Stimulated activated CD8-positive, alpha-beta memory T cell treated with anti-CD3 and anti-CD28 coated beads, Interleukin-7, amount 100 ng/mL, for 1 hour (primary cell): ENCODE results near the gene ADAM17.
"Not testable (repeated sequence)": the region's sequence is repeated elsewhere in the genome, so short reads cannot be mapped to it uniquely, and the experiment has no call there.

Experiments used
- DNase-seq, 2 donors: peaks; one replicate each; pipeline ENCODE4 v3.0.0-alpha.2; 2020; ENCODE audit warnings: low read depth in 2 of 2

Gene ADAM17

DNA sequence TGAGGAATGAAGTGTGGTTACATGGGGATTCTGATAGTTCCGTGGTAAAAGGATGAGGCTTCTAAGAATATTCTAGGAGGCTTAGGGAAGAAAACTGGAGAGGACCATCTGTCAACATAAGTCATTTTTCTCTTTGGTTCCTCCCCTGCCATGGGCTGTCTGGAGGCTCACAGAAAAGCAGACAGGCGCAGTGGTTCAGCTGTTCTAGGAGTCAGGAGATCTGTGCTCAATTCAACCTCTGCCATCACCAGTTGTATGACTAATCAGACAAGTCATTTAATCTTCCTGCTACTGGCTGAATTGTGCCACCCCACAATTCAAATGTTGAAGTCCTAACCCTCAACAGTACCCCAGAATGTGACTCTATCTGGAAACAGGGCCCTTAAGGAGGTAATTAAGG lies 36.4 kb downstream of the ADAM17 start:
- no peak for DNase-seq

DNA sequence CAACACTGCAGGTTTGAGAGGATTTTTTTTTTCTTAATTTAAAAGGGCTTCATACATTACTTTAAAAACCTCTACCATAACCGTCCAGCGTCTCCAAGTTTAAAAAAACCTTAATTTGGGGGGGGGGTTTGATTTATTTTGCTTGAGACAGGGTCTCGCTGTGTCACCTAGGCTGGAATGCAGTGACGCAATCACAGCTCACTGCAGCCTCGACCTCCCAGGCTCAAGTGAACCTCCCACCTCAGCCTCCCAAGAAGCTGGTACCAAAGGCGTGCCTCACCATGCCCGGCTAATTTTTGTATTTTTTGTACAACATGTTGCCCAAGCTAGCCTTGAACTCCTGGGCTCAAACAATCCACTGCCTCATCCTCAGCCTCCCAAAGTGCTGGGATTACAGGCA lies 36.9 kb downstream of the ADAM17 start:
- no peak for DNase-seq

DNA sequence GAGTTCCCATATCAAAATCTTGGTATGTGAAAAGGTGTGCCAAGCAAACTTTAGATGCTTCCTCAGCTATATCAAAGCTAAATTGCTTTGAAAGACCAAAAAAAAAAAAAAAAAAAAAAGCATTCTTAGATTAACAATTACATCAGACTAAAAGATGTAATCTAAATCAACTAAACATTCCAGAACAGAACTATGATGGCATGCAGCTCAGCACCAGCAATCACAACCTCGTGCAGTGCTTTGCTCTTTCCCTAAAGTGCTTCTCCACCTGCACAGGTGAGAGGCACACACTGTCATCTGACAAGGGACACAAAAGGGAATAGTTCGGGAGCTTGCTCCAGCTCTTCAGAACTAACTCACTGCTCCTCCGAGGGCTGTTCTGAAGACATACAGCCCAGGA lies 37.5 kb downstream of the ADAM17 start:
- no peak for DNase-seq

DNA sequence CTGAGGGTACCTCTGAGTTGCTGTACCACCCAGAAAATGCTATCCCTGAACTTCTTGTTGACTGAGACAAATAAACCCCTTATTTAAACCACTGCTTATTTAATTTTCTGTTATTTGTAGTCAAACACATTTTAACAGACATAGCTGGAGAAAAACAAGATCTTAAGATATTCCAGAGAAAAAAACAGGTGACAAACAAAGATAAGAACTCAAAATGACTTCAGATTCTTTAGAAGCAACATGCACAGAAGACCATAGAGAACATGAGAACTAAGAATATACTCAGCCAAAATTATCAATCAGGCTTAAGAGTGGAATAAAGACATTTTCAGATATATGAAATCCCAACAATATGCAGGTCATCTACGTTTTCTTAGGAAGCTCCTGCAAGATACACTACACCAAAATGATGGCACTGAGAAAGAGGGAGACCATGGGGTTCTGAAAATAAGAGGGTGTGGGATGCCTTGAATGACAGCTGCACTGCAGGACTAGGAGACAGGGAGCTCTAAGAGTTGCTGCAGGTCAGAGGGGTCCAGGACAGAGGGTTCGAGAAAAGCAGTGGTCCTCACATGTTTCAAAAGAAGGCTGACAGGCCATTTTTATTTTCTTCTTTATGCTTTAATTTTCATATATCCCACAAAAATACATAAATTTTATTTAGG lies 38.4 kb downstream of the ADAM17 start:
- no peak for DNase-seq

DNA sequence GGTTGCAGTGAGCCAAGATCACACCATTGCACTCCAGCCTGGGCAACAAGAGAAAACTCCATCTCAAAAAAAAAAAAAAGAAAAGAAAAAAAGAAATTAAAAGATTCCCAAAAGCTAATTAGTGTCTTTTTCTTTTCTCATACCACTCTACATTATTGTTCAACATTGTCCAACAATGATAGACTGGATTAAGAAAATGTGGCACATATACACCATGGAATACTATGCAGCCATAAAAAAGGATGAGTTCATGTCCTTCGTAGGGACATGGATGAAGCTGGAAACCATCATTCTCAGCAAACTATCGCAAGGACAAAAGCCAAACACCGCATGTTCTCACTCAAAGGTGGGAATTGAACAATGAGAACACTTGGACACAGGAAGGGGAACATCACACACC lies 41.7 kb downstream of the ADAM17 start:
- DNase-seq, result not testable (repeated sequence)

DNA sequence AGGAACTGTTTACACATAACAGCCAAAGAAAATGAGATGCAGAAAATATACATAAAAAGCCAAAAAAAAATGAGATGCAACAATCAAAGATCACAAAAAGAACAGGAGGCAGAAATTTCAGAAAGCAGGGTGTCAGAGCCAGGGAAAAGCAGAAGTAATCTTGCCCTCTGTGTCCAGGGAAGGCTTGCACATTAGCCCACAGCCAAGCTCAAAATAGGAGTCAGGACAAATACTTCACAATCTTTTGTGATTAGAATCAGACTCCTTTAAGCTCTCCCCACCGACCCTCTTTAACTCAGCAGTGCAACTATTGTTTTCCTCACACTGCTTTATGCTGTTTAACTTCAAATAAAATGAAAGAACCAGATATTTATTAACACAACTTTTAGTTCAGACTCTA lies 46.7 kb downstream of the ADAM17 start:
- DNase-seq, result no peak

DNA sequence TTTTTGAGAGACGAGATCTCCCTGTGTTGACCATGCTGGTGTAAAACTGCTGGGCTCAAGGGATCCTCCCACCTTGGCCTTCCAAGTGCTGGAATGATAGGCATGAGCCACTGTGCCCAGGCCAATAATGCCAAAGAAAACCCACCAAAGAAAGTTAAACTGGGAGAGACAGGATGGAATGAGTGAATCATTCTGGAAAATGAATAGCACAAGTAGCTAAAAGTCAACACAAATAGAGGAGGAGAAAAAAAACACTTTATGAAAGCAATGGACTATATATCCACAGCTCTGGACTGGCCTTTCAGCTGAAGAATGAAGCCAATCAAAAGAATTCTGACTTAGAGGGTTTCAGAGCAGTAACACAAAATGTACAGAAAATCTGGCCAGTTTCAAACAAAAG lies 57.4 kb downstream of the ADAM17 start:
- DNase-seq, result no peak

DNA sequence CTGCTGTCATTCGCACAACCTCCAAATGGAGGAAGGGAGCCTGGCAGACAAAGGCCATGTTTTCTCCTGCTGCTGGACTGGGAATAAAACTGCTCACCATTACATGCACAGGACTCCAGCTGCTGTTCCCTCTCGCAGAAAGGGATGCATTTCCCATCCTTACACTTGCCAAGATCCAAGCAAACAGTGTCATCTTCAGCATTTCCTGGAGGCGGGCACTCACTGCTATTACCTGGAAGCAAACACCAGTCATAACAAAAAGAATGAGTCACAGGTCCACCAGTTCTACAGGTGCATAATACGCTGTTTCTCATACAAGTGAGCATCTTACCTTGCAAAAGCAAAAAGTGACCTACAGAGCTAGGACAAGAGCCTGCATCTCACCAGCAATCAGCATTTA lies 58.6 kb downstream of the ADAM17 start:
- DNase-seq, result no peak

DNA sequence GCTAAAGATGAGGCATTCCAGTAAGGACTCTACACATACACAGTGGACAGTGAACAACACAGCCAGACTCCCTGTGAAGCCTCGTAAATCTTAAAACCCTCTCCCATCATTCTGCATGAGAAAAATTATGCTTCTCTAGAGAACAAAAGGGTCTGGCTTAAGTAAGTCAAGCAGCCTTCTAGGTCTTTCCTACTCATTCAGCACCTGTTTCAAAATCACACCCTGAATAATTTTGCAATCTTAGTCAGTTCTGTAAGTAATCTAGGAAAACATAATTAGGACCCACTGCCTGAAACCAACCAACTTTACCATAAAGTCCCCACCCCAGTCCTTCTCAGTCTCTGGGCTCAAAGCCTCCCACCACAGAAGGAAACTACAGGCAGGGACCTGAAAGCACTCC lies 61.5 kb downstream of the ADAM17 start:
- DNase-seq, result no peak

DNA sequence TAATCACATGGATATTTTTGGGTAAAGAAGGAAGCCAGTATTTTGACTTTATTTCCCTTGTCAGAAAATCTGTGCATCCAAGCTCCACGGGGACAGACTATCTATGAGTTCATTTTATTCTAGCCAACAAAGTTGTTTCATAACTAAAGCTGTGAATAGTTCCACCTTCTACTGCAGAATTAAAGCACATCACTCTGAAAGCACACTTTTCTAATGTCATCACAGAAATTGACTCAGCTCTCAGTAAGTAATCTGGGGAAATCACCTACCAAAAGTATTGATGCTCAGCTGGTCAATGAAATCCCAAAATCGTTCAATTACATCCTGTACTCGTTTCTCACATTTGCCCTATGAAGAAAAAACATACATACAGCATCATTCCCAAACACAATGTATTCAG lies 62.2 kb downstream of the ADAM17 start:
- no peak for DNase-seq

DNA sequence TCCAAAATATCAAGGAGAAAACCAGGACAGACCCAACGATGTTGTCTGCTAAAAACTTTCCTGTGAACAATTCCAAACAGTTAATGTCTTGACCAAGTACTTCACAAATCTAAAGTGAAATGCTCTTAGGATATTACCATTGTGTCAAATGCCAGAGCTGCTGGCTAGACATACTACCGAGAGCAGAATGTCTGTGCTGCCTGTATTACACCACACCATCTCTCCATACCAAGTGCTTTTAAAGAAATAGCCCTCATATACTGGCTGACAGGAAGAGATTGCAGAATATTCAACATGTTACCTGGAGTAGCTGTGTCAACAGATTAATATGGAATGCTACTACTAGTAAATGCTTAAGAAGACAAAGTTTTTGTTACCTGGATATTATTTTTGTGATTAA lies 62.7 kb downstream of the ADAM17 start:
- no peak for DNase-seq

DNA sequence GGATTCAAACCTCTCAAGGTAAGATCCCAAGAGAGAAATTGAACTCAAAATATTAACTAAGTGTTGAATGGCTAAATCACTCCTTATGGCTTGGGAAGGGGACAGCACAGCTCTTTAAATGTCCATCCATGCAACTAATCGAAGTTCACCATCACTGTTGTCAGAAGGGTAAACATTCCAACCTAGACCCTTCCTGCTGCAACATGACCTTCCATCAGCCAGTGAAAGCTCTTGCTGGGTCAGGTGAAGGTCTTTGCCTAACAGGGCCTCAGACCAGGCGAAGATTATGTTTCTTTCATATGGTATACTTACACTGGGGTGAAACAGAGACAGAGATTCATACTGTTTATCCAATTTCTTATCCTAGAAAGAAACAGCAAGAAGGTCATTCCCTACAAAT lies 64.8 kb downstream of the ADAM17 start:
- DNase-seq, result no peak

DNA sequence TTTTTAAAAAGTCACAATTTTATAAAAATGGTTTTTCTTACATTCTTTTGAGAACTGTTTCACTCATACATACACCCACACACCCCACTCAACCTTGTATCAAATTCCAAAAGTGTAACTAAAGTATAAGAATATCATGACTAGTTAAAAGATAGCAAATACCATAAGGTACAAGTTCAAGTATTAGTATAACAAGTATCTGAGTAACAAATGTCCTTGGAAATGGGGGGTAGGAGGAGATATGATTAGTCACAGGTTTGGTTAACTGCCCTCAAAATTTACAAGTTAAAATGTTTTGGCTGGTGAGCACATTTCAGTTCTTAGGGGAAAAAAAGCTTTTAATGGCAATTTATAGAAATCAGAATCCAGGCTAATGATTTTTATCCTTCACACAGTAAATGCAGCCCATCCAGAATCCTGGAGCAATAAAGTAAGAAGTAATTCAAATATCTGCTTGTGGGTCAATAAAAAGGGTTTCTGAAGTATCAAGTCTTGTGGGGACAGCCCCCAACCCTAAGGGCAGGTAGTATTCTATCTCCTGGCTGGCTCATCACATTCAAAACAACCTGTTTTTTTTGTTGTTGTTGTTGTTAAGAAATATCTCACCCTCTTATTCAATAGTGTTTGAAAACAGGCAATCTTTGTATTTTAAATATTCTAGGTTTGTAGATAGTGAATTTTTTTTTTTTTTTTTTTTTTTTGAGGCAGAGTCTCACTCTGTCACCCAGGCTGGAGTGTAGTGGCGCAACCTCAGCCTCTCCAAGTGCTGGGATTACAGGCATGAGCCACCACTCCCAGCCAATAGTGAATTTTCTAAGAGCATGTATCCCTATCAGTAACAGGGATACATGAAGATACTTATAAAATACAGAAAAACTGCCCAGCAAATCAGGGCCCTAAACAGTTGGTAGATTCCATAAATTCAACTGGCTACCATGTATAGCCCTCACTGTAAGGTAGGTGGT lies 66.8 kb downstream of the ADAM17 start:
- no peak for DNase-seq

DNA sequence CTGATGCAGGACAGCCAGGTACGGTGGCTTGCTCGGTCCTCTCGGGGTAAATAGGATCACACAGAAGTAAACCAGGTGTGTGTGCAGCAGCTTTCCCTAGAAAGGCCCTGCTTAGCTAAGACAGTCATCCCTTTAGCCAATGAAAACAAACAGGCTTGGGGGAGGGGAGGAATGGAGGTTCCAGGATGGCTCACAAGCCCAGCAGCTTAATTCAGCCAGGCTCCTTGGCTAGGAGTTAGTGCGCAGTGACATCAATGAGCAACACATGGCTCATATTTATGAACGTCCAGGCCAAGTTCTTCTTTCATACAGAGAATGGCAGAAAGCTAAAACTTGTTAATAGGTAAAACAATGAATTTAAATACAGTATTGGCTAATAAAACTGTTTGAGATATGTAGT lies 71.1 kb downstream of the ADAM17 start:
- DNase-seq, result no peak

DNA sequence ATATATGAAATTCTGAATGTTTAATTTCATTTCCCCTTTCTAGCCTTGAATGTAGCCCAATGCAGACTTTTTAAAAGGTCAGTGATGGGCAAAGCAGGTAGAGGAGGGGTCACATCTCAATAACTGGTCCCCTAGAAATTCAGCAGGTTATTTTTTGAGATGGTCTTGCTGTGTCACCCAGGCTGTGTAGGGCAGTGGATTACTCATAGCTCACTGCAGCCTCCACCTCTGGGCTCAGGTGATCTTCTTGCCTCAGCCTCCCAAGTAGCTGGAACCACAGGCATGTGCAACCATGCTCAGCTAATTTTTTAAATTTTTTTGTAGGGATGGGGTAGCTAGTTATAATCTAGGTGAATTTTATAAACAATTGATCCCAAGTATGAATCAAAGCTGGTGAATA lies 72.5 kb downstream of the ADAM17 start:
- no peak for DNase-seq

DNA sequence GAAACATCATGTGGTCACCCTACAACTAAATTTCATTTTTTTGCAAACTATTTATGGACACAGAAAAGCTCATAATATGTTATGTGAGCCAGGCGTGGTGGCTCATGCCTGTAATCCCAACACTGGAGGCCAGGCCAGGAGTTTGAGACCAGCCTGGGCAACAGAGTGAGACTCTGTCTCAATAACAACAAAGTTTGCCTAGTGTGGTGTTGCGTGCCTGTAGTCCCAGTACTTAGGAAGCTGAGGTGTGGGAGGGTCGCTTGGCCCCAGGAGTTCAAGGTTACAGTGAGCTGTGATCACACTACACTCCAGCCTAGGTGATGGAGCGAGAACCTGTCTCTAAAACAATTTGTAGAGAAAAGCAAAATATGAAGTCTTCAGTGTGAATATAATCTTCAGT lies 75.5 kb downstream of the ADAM17 start:
- DNase-seq, result no peak

DNA sequence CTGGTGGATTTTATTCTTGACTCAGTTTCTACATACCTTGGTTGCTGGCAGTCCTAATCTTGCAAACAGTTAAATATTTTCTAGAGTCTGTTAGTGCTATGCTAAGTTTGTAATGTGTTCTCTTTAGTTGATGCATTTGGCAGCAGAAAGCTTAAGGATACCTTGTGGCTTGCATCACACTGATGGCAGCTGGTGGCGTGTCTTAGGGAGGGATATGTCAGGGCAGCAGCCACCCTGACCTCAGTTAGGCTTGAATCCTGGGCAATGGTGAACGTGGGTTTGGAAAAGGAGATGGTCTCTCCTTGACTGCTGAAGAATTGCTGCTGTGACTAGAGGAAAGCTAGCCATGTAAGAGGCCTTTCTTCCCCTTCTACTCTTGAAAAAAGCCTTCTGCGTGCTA lies 77.1 kb downstream of the ADAM17 start:
- DNase-seq, result no peak

DNA sequence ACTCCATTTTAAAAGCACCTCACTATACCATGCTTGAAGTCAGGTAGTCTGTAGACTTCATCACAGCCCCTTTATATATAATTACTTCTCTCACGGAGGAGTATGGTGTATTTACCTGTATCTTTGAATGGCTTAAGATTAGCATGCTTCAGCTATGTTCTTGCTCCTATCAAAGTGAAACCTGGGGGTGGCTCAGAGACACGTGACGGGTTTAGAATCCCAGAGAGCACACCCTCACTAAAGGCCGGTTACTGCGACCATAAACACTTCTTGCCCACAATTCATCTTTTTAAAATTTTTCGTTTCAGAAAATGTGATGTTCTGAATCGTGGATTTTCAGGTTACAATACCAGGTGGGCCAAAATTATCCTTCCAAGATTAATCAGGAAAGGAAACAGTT lies 77.7 kb downstream of the ADAM17 start:
- DNase-seq, result no peak

DNA sequence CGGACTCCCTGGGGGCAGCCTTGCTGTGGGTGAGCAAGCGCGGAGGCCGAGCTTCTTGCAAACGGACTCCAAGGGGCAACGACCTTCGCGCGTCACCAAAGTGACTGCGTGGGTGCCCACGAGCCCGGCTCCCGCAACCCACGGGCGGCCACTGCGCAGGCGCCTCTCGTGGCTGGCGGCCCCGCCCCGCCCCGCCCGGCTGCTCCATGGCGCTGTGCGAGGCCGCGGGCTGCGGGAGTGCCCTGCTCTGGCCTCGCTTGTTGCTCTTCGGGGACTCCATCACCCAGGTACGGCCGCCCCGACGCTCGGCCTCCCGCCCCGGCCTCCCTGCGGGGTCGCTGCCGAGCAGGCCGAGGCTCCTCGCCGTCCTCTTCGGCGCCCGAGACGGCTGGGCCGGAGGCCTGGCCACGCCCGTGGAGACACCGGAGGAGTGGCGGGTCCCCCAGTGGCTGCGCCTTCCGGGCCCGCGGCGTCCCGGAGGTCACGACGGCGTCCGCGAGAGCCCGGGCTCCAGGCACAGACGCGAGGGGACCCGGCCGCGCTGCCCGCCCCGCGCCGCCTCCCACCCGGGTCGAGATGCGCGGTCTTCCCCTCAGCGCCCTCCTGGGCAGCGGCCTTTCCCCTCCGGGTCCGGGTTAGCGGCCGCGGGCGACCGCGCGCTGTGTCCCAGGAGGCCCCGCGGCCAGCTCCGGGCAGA lies 81.1 kb downstream of the ADAM17 start, which contains the start of gene IAH1:
IAH1 (plus strand) TSS at position 191 of the 697 bp plus-strand sequence; CDS start at position 207, 16 bp downstream.
- peak; percentile 48 to 53 for DNase-seq

DNA sequence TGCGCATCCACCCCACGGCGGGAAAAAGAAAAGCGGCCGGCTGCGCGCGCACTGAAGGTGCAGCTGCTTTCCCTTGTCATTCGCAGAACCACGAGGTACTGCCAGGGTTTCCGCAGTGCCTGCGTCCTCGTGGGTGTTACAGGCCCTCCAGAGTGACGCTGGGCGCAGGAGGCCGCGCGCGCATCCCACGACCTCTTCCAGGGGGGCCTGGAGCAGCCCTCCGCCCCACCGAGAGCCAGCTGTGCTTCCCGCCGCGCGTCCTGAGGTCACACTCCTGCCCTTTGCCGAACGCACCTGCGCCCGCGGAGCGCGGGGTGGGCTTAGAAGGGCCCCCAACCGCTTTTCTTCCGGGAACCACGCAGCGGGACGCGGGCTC lies 81.7 kb downstream of the ADAM17 start:
- peak; percentile 19 to 41 for DNase-seq

DNA sequence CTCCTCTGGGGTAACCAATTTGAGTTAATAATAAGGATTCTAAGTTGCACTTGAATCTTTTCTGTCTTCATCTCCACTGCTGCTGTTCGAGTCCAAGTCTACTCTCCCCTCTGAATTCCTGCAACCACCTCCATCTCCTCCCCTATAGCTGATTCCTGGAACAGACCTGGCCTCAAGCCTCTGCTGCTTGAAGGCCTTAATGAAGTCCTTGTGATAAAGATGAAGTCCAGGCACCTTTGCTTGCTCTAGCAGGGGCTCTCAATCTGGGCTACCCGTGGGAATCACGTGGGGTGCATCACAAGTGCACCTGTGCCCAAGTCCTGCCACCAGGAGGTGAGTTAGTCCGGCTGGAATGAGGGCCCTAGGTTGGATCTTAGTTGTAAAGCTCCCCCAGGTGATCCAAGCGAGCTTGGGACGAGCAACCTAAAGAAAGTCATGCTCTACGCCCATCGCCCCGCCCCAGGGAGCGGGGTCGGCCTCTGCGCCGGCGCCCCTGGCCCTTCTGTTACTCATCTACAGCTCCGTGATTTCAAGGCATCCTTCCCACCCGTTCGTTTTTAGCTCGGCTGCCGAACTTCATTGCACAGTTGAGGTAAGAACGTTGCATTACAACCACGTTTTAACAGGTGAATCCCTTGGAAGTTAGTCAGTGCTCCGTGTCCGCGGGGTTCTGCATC lies 82.2 kb downstream of the ADAM17 start:
- no peak for DNase-seq

DNA sequence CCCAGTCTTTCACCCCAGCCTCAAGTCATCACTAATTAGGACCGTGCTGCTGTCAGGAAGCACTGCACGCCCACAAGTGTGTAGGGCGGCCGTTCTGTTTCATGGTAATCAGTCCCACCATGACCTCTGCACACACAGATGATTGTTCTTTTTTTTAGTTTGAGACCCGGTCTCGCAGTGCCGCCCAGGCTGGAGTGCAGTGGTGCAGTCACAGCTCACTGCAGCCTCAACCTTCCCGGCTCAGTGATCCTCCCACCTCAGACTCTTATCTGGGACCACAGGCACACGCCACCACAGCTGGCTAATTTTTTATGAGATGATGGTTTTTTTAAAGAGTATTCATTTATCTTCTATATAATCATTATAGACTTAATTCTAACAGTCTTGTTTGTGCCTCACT lies 83.1 kb downstream of the ADAM17 start:
- no peak for DNase-seq
